DND-41 (cell line): ENCODE data around the gene SALL4.

ENCODE experiments used
- ATAC-seq: fragments of 200-7000 bp; cut with Tn5 transposase; 3 replicates; pipeline ENCODE4 v1.9.1; 2021; ENCODE audit warnings: low read depth; ENCODE audit not compliant: insufficient read depth
- DNase-seq: peaks from one replicate; pipeline ENCODE4 v3.0.0-alpha.2; 2020
- H2AFZ ChIP-seq: 2 replicates; pipeline ENCODE4 v1.6.0; 2012; ENCODE audit warnings: low read depth, low read length
- H3K27ac ChIP-seq: 2 replicates; pipeline ENCODE4 v1.5.1; 2012; ENCODE audit warnings: low read length, inconsistent platforms
- H3K27me3 ChIP-seq: fragments of 200-600 bp; sonication (generic); 2 replicates; pipeline ENCODE4 v1.6.0; 2012; ENCODE audit warnings: low read length, mild to moderate bottlenecking, inconsistent platforms; ENCODE audit not compliant: insufficient read depth, poor library complexity
- H3K36me3 ChIP-seq: 2 replicates; pipeline ENCODE4 v1.5.1; 2012; ENCODE audit warnings: low read length, inconsistent platforms; ENCODE audit not compliant: insufficient read depth
- H3K4me1 ChIP-seq: 2 replicates; pipeline ENCODE4 v1.5.1; 2012; ENCODE audit warnings: mild to moderate bottlenecking, low read length; ENCODE audit not compliant: insufficient read depth
- H3K4me2 ChIP-seq: 2 replicates; pipeline ENCODE4 v1.6.0; 2012; ENCODE audit warnings: mild to moderate bottlenecking, moderate library complexity, low read length, inconsistent platforms; ENCODE audit not compliant: insufficient read depth
- H3K4me3 ChIP-seq, 2 experiments: fragments of 200-600 bp in 1 of 2; shearing (Covaris generic) in 1 of 2; 2 replicates each; pipeline ENCODE4 v1.5.1; 2012 to 2016; ENCODE audit warnings: inconsistent platforms in 2 of 2, low read length in 2 of 2, mild to moderate bottlenecking in 2 of 2, low read depth in 1 of 2, moderate library complexity in 1 of 2
- H3K79me2 ChIP-seq: 2 replicates; pipeline ENCODE4 v1.6.0; 2012; ENCODE audit warnings: low read length, inconsistent platforms; ENCODE audit not compliant: insufficient read depth
- H3K9ac ChIP-seq: 2 replicates; pipeline ENCODE4 v1.6.0; 2012; ENCODE audit warnings: low read depth, mild to moderate bottlenecking, inconsistent platforms, low read length, moderate library complexity
- H3K9me3 ChIP-seq: 2 replicates; pipeline ENCODE4 v1.5.1; 2012; ENCODE audit warnings: low read length, moderate library complexity, mild to moderate bottlenecking, inconsistent platforms; ENCODE audit not compliant: insufficient read depth, severe bottlenecking
- H4K20me1 ChIP-seq: 2 replicates; pipeline ENCODE4 v1.6.0; 2012; ENCODE audit warnings: low read length; ENCODE audit not compliant: insufficient read depth
- CTCF ChIP-seq: IDR thresholded peaks from 2 replicates; pipeline ENCODE4 v1.5.1; 2012; ENCODE audit warnings: borderline replicate concordance, low read length, moderate library complexity, mild to moderate bottlenecking; ENCODE audit not compliant: poor library complexity, severe bottlenecking; ENCODE audit errors: extremely low read depth
- EZH2 ChIP-seq: IDR thresholded peaks from 3 replicates; pipeline ENCODE4 v1.6.1; 2012; ENCODE audit warnings: borderline replicate concordance, low read depth, mild to moderate bottlenecking, moderate library complexity, low read length, inconsistent platforms; ENCODE audit not compliant: severe bottlenecking

Gene SALL4

DNA sequence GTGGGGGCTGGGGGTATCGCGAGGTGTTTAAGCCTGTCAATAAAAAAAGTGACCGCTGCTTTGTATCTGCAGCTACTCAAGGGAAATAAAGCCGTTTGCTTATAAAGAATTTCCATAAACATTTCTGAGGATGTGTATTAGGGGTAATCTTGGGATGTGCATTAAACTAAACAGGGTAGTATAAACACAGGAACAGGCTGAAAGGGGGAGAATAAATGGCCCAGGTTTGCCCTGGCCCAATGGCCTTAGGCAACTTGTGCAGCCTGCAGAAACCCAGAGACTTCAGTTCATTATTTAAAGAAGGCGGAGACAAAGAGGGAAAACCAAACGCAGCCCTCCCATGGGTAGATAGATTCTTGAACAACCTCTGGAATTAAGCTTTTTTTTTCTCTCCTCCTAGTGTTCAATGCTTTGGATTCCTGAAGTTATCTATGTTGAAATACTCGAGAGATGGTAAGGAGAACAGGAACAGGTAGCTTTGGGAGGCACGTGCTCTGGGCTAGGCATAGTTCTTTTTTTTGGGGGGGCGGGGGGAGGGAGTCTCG lies 35.6 kb upstream of the SALL4 start:
- Histone ChIP-seq H3K4me3 (no peak overlapping the region), H3K9ac (no peak overlapping the region), H3K27ac (no peak overlapping the region), H3K9me3 (no peaks in the 10 kb centered on the region), H3K36me3 (no peaks in the 10 kb centered on the region), H3K4me2 (no peak overlapping the region), H4K20me1 (no peaks in the 10 kb centered on the region), H3K27me3 (no peaks in the 10 kb centered on the region), H3K79me2 (no peaks in the 10 kb centered on the region), H2AFZ (no peak overlapping the region), H3K4me1 (no peaks in the 10 kb centered on the region)
- TF ChIP-seq CTCF (no peak), EZH2 (no peak)
- ATAC-seq, result no peak
- no peak for DNase-seq

- H4K20me1 ChIP-seq, result no peaks in the 10 kb centered on the region
These were observed 35.1 kb upstream of the SALL4 start for GRCh38 chr20:51837436-51837835.

DNA sequence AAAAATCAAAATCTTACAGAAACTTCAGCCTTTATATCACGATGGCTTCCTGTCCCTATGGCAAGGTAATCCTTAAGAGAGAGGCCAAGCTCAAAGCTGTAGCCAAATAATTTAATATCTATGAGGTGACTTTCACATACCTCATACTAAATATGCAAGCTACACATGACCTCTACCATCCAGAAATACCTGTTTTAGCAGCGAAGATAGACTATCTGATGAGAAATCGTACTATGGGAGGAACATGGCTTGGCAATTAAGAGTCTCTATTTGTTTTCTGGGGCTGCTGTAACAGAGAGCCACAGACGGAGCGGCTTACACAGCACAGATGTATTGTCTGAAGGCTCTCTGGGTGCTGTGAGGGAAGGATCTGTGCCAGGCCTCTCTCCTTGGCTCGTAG lies 31.0 kb upstream of the SALL4 start:
- Histone ChIP-seq H3K9me3 (no peaks in the 10 kb centered on the region), H3K4me1 (no peaks in the 10 kb centered on the region), H3K4me2 (no peak overlapping the region), H3K27me3 (no peaks in the 10 kb centered on the region), H2AFZ (no peak overlapping the region), H3K79me2 (no peaks in the 10 kb centered on the region), H3K4me3 (no peak overlapping the region), H4K20me1 (no peaks in the 10 kb centered on the region), H3K36me3 (no peaks in the 10 kb centered on the region), H3K9ac (no peak overlapping the region), H3K27ac (no peak overlapping the region)
- no peak for DNase-seq
- ATAC-seq, result no peak
- TF ChIP-seq EZH2 (no peak), CTCF (no peak)

More at GRCh38 chr20:51837436-51837835, 35.1 kb upstream of the SALL4 start:
- Histone ChIP-seq H3K27me3 (no peaks in the 10 kb centered on the region), H3K79me2 (no peaks in the 10 kb centered on the region), H3K4me1 (no peaks in the 10 kb centered on the region), H3K9ac (no peak overlapping the region), H3K4me3 (no peak overlapping the region), H2AFZ (no peak overlapping the region), H3K27ac (no peak overlapping the region), H3K36me3 (no peaks in the 10 kb centered on the region), H3K4me2 (no peak overlapping the region), H3K9me3 (no peaks in the 10 kb centered on the region)
- TF ChIP-seq CTCF (no peak), EZH2 (no peak)
- DNase-seq (no peak), ATAC-seq (no peak)

DNA sequence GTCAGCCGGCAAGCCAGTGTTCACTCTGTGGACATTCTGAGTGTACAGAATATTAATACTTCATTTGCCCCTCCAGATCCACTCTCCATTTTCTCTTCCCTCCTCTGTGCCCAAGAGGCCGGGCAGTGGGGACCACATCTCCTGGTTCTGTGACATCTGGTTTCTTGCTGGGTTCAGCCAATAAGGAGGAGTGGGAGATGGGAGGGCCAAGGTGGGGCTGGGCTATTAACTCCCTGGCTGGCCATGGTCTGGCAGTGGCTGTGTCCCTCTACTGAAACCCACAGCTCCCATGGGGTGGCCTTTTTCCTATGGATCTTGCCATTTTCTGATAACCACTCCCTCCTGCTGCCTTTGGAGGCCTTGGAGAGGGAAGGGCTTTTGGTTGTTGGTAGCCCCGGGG lies 30.0 kb upstream of the SALL4 start:
- Histone ChIP-seq H3K4me3 (no peak overlapping the region), H3K79me2 (no peaks in the 10 kb centered on the region), H3K9me3 (no peaks in the 10 kb centered on the region), H3K9ac (no peak overlapping the region), H3K27ac (no peak overlapping the region), H4K20me1 (no peaks in the 10 kb centered on the region), H3K27me3 (no peaks in the 10 kb centered on the region), H3K36me3 (no peaks in the 10 kb centered on the region), H2AFZ (no peak overlapping the region), H3K4me1 (no peaks in the 10 kb centered on the region), H3K4me2 (no peak overlapping the region)
- no peak for DNase-seq
- no peak for ATAC-seq
- no peak for TF ChIP-seq CTCF
- TF ChIP-seq EZH2, result no peak
